Measurements from ENCODE around the gene TMEM192.
"Not testable (repeated sequence)": the region's sequence is repeated elsewhere in the genome, so short reads cannot be mapped to it uniquely, and the experiment has no call there.

Gene TMEM192

GRCh38 chr4:165088366-165088765 lies 24.3 kb downstream of the TMEM192 start:
- no peak for DNase-seq

GRCh38 chr4:165085946-165086345 lies 26.7 kb downstream of the TMEM192 start:
- DNase-seq: no peak

- not testable (repeated sequence) for DNase-seq
These were observed 27.9 kb downstream of the TMEM192 start for GRCh38 chr4:165084787-165085186.

GRCh38 chr4:165079476-165079875 lies 33.2 kb downstream of the TMEM192 start:
- no peak for DNase-seq

- no peak for DNase-seq
These were observed 35.6 kb downstream of the TMEM192 start for GRCh38 chr4:165077034-165077578.

- DNase-seq: not testable (repeated sequence)
These were observed 39.3 kb downstream of the TMEM192 start for GRCh38 chr4:165073346-165073745.

GRCh38 chr4:165070560-165070959 lies 42.1 kb downstream of the TMEM192 start:
- DNase-seq: no peak

- no peak for DNase-seq
These were observed 51.7 kb downstream of the TMEM192 start for GRCh38 chr4:165060938-165061337.

GRCh38 chr4:165059386-165059785 lies 53.3 kb downstream of the TMEM192 start:
- DNase-seq: no peak

- DNase-seq: no peak
These were observed 54.0 kb downstream of the TMEM192 start for GRCh38 chr4:165058666-165059065.

GRCh38 chr4:165055601-165056000 lies 57.1 kb downstream of the TMEM192 start:
- no peak for DNase-seq

GRCh38 chr4:165053645-165054044 lies 59.0 kb downstream of the TMEM192 start, which contains the start of gene TRIM75:
Gene TRIM75 (plus strand): TSS chr4:165053866. CDS start chr4:165059148, 5,282 bp downstream.
- no peak for DNase-seq

- DNase-seq: no peak
These were observed 60.0 kb downstream of the TMEM192 start for GRCh38 chr4:165052627-165053026.

- DNase-seq: no peak
These were observed 64.5 kb downstream of the TMEM192 start for GRCh38 chr4:165048170-165048569.

GRCh38 chr4:165031436-165032211 lies 81.0 kb downstream of the TMEM192 start, which contains the start of gene TRIM60:
Gene TRIM60 (plus strand): TSS chr4:165031999. CDS start chr4:165040073, 8,074 bp downstream.
- no peak for DNase-seq

GRCh38 chr4:165027762-165028402 lies 84.8 kb downstream of the TMEM192 start:
- no peak for DNase-seq

GRCh38 chr4:165025782-165026181 lies 86.9 kb downstream of the TMEM192 start:
- DNase-seq: not testable (repeated sequence)

Measured in T-helper 9 cell (primary cell).